AG09319 (cell line): ENCODE data around the gene RCAN3.

Experiments
- DNase-seq: peaks from one replicate; pipeline ENCODE4 v3.0.0-alpha.2; 2010; ENCODE audit warnings: low read depth; ENCODE audit errors: extremely low read depth
- TF ChIP-seq, protein P1 (sequence below): IDR thresholded peaks from 2 replicates; pipeline ENCODE4 v1.5.1; 2011; ENCODE audit warnings: low read depth, mild to moderate bottlenecking, inconsistent platforms, low read length, moderate library complexity

The RCAN3 gene

DNA sequence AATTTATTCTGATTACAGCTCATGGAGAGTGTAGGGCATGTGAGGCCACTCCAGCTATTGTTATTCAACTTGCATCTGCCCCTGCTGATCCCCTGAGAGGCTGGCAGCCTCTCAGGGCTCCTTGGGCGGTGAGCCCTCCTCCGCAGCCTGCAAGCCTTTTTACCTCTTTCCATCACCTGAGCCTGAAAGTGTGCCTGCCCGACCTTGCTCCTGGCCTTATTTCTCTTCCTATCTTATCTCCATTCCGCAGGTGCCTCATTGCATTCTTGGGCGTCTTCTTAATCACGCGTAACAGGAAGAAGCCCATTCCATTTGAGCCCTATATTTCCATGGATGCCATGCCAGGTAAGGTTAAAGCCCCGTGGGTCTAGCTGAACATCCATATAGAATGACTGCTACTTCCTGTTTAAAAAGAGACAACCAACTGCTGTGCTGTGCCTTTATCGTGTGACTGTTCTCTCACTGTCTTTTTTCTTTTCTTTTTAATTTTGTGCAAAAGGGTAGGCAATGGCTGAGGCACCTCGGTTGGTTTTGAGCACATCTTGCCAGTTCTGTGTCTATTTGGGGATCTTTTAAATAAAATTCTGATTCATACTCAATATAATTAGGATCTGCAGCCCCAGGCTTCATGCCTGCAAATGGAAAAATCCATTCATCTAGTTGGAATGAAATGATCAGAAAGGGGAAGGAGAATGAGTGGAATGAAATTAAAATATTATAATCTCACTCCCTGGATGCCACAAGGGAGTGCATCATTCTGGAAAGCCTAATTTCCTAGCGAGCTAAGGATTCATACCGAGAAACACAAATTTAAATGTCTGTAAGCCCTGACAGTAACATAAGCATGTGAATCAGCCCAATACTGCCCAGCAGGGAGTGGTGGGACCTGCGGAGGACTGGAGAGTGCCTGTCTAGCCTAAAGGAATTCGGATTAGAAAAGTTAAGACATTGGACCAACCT, 38.6 kb upstream of the RCAN3 start:
- TF ChIP-seq, protein P1, sequence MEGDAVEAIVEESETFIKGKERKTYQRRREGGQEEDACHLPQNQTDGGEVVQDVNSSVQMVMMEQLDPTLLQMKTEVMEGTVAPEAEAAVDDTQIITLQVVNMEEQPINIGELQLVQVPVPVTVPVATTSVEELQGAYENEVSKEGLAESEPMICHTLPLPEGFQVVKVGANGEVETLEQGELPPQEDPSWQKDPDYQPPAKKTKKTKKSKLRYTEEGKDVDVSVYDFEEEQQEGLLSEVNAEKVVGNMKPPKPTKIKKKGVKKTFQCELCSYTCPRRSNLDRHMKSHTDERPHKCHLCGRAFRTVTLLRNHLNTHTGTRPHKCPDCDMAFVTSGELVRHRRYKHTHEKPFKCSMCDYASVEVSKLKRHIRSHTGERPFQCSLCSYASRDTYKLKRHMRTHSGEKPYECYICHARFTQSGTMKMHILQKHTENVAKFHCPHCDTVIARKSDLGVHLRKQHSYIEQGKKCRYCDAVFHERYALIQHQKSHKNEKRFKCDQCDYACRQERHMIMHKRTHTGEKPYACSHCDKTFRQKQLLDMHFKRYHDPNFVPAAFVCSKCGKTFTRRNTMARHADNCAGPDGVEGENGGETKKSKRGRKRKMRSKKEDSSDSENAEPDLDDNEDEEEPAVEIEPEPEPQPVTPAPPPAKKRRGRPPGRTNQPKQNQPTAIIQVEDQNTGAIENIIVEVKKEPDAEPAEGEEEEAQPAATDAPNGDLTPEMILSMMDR, result no peak
- no peak for DNase-seq

DNA sequence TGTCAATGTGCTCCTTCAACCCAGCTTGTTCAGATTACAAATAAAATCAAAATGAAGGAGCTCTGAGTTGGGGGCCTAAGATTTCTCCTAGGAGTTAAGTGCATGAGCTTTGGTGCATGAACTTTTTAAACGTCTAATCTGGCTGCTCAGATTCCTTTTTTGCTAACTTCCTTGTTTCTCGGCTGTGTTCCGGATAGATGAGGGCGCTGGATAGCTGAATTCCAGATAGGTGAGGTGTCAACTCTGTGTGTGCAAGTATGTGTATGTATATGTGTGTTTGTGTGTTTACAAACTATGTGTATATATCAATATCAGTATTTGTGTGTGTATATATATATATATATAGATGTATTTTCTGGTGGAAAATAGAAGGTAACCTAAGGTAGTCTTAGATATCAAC, 37.5 kb upstream of the RCAN3 start:
- no peak for DNase-seq
- TF ChIP-seq, protein P1, result no peak

DNA sequence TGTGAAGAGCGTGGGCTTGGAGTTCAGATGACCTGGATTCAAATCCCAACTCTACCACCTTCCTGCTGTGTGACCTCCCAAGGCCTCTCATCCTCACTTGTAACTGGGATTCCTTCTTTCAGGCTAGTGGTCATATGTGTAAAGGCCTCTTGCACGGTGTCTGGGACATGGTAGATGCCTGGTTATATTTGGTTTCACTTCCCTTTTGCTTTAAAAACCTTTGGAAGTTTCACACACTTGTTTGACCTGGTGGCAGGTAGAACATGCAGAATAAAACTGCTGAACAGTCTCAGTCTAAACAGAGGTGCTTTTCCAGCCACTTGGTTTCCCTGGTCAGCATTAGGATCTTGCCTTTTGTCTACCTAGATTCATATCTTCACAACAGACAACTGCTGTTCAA, 37.0 kb upstream of the RCAN3 start:
- DNase-seq, result no peak
- TF ChIP-seq, protein P1, result no peak

DNA sequence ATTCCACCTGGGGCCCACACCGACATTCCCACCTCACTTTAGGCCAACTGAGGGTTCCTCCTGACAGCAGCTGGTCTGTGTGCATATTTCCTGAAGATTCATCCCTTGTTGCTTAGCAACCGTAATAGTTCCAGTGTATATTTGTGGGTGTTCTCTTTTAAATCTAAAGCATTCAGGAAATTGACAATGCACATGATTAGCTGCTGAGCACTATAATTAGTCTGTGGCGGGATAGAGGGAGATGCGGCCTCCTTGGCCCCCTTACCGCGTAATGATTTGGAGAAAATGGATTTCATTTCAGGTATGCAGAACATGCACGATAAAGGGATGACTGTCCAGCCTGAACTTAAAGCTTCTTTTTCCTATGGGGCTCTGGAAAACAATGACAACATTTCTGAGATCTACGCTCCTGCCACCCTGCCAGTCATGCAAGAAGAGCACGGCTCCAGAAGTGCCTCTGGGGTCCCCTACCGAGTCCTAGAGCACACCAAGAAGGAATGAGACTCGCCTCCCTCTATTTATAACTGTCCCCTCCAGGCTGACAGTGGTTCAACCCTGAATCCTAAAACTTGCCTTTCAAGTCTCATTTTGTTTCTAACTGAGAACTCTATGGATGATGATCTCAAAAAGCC, 33.8 kb upstream of the RCAN3 start:
- no peak for DNase-seq
- TF ChIP-seq, protein P1, result no peak

DNA sequence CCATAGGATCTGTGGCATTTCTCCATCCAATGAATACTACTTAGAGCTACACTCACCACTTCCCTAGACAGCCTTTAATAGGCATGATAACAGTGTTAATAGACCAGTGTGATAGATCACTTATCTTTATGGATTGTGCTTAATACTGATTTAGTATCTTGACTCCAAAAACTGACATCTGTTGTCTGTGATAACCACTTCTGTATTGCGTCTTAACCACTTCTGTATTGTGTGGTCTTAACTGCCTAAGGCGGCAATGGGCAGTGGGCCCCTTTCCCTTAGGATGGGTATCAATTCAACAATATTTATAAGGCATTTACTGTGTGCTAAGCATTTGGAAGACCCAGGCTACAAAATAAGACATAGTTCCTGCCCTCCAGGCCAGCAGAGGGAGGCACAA, 32.0 kb upstream of the RCAN3 start:
- no peak for DNase-seq
- TF ChIP-seq, protein P1, result no peak

DNA sequence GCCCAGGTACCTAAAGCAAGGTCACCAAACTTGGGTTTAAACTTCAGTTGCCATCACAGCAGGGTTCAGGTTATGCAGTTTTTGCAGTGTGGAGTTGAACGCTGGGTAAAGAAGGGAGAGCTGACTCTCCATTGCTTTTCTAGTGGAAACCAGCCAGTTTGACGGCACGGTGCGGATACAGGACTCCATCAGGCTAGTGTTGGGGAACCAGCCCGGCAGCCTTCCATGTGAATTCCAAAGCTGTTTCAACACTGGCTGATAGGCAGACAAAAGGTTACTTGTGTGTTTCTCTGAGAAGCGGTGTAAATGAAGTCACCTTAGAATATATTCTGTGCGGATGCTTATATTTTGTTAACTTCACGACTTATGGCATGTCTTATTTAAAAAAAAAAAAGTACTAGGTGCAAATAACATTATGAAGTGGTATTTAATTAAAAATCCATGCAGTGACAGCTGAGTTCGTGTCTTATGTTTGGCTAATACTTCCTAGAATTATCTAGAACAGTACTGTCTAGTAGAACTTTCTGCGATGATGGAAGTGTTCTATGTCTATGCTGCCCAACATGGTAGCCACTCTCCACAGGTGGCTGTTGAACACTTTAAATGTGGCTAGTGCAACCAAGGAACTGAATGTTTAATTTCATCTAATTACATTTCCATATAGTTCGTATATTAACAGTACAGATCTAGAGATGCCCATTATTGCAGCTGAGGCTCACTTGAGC, 29.9 kb upstream of the RCAN3 start:
- TF ChIP-seq, protein P1, result no peak
- DNase-seq, result no peak
